Pancreas (tissue), 10 donors: Measurements from ENCODE around the gene CLC. TPM values are rescaled to one million over a fixed set of nuclear protein-coding genes. Genes with fewer than 3 reads are reported as not detected.

Experiments
- ATAC-seq, 4 donors: fragments of 200-7000 bp; cut with Tn5 transposase; one replicate each; pipeline versions ENCODE4 v1.8.0 to v1.9.1; 2020; ENCODE audit warnings: mild to moderate bottlenecking in 4 of 4, moderate library complexity in 4 of 4
- DNase-seq, 6 donors: peaks; one replicate each; pipeline ENCODE4 v3.0.0-alpha.2; 2020
- FAIRE-seq: peaks from 2 replicates; lab custom pipeline; 2012; peaks lifted over from hg19 to GRCh38; lab: Jason Lieb, UNC
- H3K27ac ChIP-seq, 4 donors: fragments of 200-600 bp; sonication (generic); 1 replicate in 3 of 4; 2 replicates in 1 of 4; pipeline versions ENCODE4 v1.5.0 to v1.8.0; 2020
- H3K27me3 ChIP-seq, 4 donors: fragments of 200-600 bp; one replicate each; pipeline ENCODE4 v1.8.0; 2021
- H3K36me3 ChIP-seq, 3 donors: fragments of 200-600 bp; sonication (generic) in 1 of 3; one replicate each; pipeline versions ENCODE4 v1.5.0 to v1.8.0; 2020 to 2021
- H3K4me1 ChIP-seq, 3 donors: fragments of 200-600 bp; one replicate each; pipeline ENCODE4 v1.8.0; 2021
- H3K4me3 ChIP-seq, 4 donors: fragments of 200-600 bp; sonication (generic) in 2 of 4; one replicate each; pipeline versions ENCODE4 v1.5.0 to v1.8.0; 2020 to 2021
- H3K9me3 ChIP-seq, 4 donors: fragments of 200-600 bp; one replicate each; pipeline ENCODE4 v1.8.0; 2021
- CTCF ChIP-seq, 4 donors: fragments of 200-600 bp; sonication (generic) in 3 of 4; IDR thresholded peaks; one replicate each; pipeline versions ENCODE4 v1.5.0 to v1.8.0; 2021; ENCODE audit warnings: antibody characterized with exemption in 4 of 4
- WGBS, 2 donors: extraction: QIAGEN DNeasy Blood & Tissue Kit; methylation state at CpG; one replicate each; pipeline ENCODE4 v1.1.7; 2013; 5-methylcytosine and 5-hydroxymethylcytosine counted together
- intact Hi-C, 3 donors: fragments of 100-400 bp; cut with DNase I; formaldehyde crosslinking; loops; one replicate each; pipeline versions ENCODE4 v1.11.1 to v1.14.2; 2022
- polyA plus RNA-seq, 2 donors: library from polyadenylated mRNA; stranded (reverse); fragments of 200-250 nt; gene quantifications; one replicate each; pipeline ENCODE4 v1.2.3, GENCODE V29; 2013
- total RNA-seq, 6 donors: library from RNA; stranded (reverse); fragmentation: NEBNext Ultra II Directional in 4 of 6; extraction: Animal tissue kit (Norgen Biotek cat#: 25700) in 4 of 6; gene quantifications; one replicate each; pipeline versions ENCODE4 v1.2.1 to v1.2.4, GENCODE V29; 2021 to 2023
- donor health status: healthy with polysubstance abuse.
- donor health status: DM: no; HTN: no; CAD: no; lungs with moderate emphysema.
- donor health status: DM: no; HTN: no; CAD: no.
- donor health status: control.
- donor health status: control.
- donor health status: Bipolar disorder and iron deficiency.
- donor health status: DM: yes; HTN: yes; CAD: no.
- donor health status: DM: no; HTN: no; CAD: no.
- donor health status: DM: no; HTN: no; CAD: no.
- donor health status: DM: yes; HTN: yes; CAD: no.

The CLC gene
- total and polyA plus RNA-seq, 8 donors = 0.47 to 1.4 TPM; not detected in 6

- 64 to 72% methylated on average over 8 of the region's 8 CpGs for WGBS, 2 donors
- ATAC-seq = no peak
Observed at GRCh38 chr19:39705578-39706188, 32.1 kb downstream of the CLC start.

GRCh38 chr19:39704181-39705044 is 33.4 kb downstream of the CLC start, which contains the start of gene LGALS14:
LGALS14 (plus strand) TSS chr19:39704481; CDS start chr19:39704529, 48 bp downstream.
- DNase-seq (no peak), FAIRE-seq (no peak), ATAC-seq (no peak)
- intact Hi-C loops = no loop called here
- H3K27ac ChIP-seq = no peak within 1 kb of the TSS
- H3K4me1 ChIP-seq = no peaks in the 10 kb centered on the region
- H3K36me3 ChIP-seq = no peaks in the 10 kb centered on the region
- no peak within 1 kb of the TSS for H3K4me3 ChIP-seq
- WGBS, 2 donors = 41 to 51% methylated on average over 6 of the region's 6 CpGs
- no peak for TF ChIP-seq CTCF (IDR thresholded peaks at IDR 0.05)
- no peaks in the 10 kb centered on the region for H3K9me3 ChIP-seq
- H3K27me3 ChIP-seq = no peaks in the 10 kb centered on the region

More at GRCh38 chr19:39705578-39706188, 32.1 kb downstream of the CLC start:
- H3K36me3 ChIP-seq = no peaks in the 10 kb centered on the region
- intact Hi-C loops = no loop called here
- DNase-seq (no peak), FAIRE-seq (no peak)
- no peak overlapping the region for H3K4me3 ChIP-seq
- no peak for TF ChIP-seq CTCF (IDR thresholded peaks at IDR 0.05)
- H3K9me3 ChIP-seq = no peaks in the 10 kb centered on the region
- no peaks in the 10 kb centered on the region for H3K4me1 ChIP-seq
- H3K27ac ChIP-seq = no peak overlapping the region
- H3K27me3 ChIP-seq = no peaks in the 10 kb centered on the region

GRCh38 chr19:39701291-39701690 is 36.5 kb downstream of the CLC start:
- intact Hi-C loops = no loop called here
- no peaks in the 10 kb centered on the region for H3K36me3 ChIP-seq
- H3K27me3 ChIP-seq = no peaks in the 10 kb centered on the region
- no peak for TF ChIP-seq CTCF (IDR thresholded peaks at IDR 0.05)
- ATAC-seq (no peak), FAIRE-seq (no peak), DNase-seq (no peak)
- H3K9me3 ChIP-seq = no peaks in the 10 kb centered on the region
- WGBS, 2 donors = 64 to 82% methylated on average over 5 of the region's 5 CpGs
- no peak overlapping the region for H3K27ac ChIP-seq
- no peaks in the 10 kb centered on the region for H3K4me1 ChIP-seq
- H3K4me3 ChIP-seq = no peak overlapping the region

GRCh38 chr19:39698535-39698934 is 39.3 kb downstream of the CLC start:
- Histone ChIP-seq H3K9me3 (no peaks in the 10 kb centered on the region), H3K27ac (no peak overlapping the region), H3K4me3 (no peak overlapping the region), H3K4me1 (no peaks in the 10 kb centered on the region), H3K36me3 (no peaks in the 10 kb centered on the region), H3K27me3 (no peaks in the 10 kb centered on the region)
- no peak for TF ChIP-seq CTCF (IDR thresholded peaks at IDR 0.05)
- DNase-seq = no peak
- no peak for FAIRE-seq
- intact Hi-C loops = no loop called here
- ATAC-seq = no peak

GRCh38 chr19:39696387-39696786 is 41.4 kb downstream of the CLC start:
- no peak for FAIRE-seq
- 54 to 60% methylated on average over 2 of the region's 2 CpGs for WGBS, 2 donors
- H3K4me1 ChIP-seq = no peaks in the 10 kb centered on the region
- DNase-seq = no peak
- no peaks in the 10 kb centered on the region for H3K27me3 ChIP-seq
- TF ChIP-seq CTCF (IDR thresholded peaks at IDR 0.05) = no peak
- intact Hi-C loops = no loop called here
- ATAC-seq = no peak
- H3K4me3 ChIP-seq = no peak overlapping the region
- H3K36me3 ChIP-seq = no peaks in the 10 kb centered on the region
- no peak overlapping the region for H3K27ac ChIP-seq
- no peaks in the 10 kb centered on the region for H3K9me3 ChIP-seq
